Hepatocyte (in vitro differentiated cells): ENCODE data around the gene ZSWIM3.

ENCODE experiments used
- EZH2 ChIP-seq: fragments of 200-600 bp; sonication (generic); IDR thresholded peaks from 2 replicates; pipeline ENCODE4 v1.6.1; 2016; ENCODE audit warnings: antibody characterized with exemption, mild to moderate bottlenecking, borderline replicate concordance
- TF ChIP-seq, protein P1 (sequence below): fragments of 200-600 bp; sonication (generic); IDR thresholded peaks from 2 replicates; pipeline ENCODE4 v1.5.1; 2016; ENCODE audit warnings: antibody characterized with exemption, mild to moderate bottlenecking; ENCODE audit not compliant: poor library complexity

- TF ChIP-seq, protein P1, sequence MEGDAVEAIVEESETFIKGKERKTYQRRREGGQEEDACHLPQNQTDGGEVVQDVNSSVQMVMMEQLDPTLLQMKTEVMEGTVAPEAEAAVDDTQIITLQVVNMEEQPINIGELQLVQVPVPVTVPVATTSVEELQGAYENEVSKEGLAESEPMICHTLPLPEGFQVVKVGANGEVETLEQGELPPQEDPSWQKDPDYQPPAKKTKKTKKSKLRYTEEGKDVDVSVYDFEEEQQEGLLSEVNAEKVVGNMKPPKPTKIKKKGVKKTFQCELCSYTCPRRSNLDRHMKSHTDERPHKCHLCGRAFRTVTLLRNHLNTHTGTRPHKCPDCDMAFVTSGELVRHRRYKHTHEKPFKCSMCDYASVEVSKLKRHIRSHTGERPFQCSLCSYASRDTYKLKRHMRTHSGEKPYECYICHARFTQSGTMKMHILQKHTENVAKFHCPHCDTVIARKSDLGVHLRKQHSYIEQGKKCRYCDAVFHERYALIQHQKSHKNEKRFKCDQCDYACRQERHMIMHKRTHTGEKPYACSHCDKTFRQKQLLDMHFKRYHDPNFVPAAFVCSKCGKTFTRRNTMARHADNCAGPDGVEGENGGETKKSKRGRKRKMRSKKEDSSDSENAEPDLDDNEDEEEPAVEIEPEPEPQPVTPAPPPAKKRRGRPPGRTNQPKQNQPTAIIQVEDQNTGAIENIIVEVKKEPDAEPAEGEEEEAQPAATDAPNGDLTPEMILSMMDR, result peak; percentile 76
- TF ChIP-seq EZH2, result no peak
Observed at GRCh38 chr20:45890077-45890984, 32.9 kb downstream of the ZSWIM3 start.
